HG02678 (cell line): Measurements from ENCODE around the gene KLHL11.
"Not testable (repeated sequence)": the region's sequence is repeated elsewhere in the genome, so short reads cannot be mapped to it uniquely, and the experiment has no call there.

Experiments used
- ATAC-seq: cut with Tn5 transposase; IDR thresholded peaks from one replicate; pipeline ENCODE4 v1.9.1; 2021; ENCODE audit warnings: mild to moderate bottlenecking, moderate library complexity; ENCODE audit not compliant: unreplicated experiment

KLHL11 gene

DNA sequence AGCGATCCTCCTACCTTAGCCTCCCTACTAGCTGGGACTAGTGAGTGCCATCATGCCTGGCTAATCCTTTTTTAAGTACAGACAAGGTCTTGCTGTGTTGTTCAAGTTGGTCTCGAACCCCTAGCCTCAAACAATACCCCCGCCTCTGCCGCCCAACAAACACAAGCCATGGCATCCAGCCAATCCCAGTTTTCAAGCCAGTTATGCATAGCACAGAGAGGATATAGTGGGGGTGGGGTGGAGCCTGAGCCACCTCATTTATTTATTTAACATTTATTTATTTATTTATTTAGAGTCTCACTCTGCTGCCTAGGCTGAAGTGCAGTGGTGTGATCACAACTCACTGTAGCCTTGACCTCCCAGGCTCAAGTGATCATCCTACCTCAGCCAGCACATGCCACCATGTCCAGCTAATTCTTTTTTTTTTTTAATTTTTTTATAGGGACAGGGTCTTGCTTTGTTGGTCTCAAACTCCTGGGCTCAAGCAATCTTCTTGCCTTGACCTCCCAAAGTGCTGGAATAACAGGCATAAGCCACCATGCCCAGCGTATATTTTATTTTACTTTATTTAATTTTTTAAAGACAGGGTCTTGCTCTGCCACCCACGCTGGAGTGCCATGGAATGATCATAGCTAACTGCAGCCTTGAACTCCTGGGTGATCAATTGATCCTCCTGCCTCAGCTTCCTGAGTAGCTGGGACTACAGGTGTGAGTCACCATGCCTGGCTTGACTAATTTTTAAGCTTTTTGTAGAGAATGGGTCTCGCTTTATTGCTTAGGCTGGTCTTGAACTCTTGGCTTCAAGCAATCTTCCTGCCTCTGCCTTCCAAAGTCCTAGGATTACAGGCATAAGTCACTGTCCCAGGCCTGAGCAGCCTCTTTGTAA is 26.2 kb upstream of the KLHL11 start:
- ATAC-seq, result no peak

DNA sequence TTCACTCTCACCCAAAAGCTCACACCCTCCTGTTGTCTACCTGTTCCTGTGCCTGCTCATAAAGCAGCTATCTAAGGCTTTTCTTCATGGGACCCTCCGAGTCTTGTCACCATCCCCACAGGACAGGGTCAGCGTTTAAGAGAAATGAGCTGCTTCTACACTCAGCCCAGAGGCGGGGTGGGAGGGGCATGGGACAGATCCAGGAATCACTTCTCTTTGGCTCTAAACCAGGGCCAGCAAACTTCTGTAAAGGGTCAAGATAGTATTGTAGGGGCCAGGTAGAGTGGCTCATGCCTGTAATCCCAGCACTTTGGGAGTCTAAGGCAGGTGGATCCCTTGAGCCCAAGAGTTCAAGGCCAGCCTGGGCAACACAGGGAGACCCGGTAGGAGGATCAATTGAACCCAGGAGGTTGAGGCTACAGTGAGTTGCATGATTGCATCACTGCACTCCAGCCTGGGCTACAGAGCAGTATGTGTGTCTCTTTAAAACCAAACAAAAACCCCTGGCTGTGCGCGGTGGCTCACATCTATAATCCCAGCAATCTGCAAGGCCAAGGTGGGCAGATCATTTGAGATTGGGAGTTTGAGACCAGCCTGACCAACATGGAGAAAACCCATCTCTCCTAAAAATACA is 23.2 kb upstream of the KLHL11 start:
- ATAC-seq, result no peak

GRCh38 chr17:41885733-41886132 is 20.5 kb upstream of the KLHL11 start:
- ATAC-seq, result no peak

- no peak for ATAC-seq
Observed at GRCh38 chr17:41882756-41883155, 17.5 kb upstream of the KLHL11 start.

- no peak for ATAC-seq
Observed at GRCh38 chr17:41880130-41880529, 14.9 kb upstream of the KLHL11 start.

DNA sequence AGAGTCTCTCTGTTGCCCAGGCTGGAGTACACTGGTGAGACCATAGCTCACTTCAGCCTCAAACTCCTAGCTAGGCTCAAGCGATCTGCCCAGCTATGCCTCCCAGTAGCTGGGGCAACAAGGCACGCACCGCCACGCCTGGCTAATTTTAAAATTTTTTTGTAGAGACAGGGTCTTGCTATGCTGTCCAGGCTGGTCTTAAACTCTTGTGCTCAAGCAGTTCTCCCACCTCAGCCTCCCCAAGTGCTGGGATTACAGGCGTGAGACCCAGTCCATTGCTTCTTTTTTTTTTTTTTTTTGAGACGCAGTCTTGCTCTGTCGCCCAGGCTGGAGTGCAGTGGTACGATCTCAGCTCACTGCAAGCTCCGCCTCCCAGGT is 9.1 kb upstream of the KLHL11 start:
- not testable (repeated sequence) for ATAC-seq

- no peak for ATAC-seq
Observed at GRCh38 chr17:41873559-41874292, 8.5 kb upstream of the KLHL11 start.

DNA sequence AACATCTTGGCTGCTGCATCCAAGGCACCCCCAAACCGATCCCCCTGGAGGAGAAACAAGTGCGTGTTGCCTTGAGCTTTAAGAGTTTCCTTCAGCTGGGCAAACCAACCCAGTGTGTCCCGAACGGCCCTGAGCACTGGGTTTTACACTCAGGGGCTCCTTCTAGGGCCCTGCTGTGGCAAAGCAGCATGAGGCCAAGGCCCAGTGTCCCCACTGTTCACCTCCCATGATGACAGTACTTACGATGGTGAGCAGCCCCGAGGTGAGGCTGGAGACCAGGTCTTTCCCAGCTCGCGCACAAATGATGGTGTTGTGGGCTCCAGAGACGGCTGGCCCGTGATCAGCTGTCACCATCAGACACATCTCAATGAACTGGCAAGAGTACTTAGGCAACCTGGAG is 6.6 kb upstream of the KLHL11 start:
- no peak for ATAC-seq

- ATAC-seq, result no peak
Observed at GRCh38 chr17:41870627-41871026, 5.4 kb upstream of the KLHL11 start.

DNA sequence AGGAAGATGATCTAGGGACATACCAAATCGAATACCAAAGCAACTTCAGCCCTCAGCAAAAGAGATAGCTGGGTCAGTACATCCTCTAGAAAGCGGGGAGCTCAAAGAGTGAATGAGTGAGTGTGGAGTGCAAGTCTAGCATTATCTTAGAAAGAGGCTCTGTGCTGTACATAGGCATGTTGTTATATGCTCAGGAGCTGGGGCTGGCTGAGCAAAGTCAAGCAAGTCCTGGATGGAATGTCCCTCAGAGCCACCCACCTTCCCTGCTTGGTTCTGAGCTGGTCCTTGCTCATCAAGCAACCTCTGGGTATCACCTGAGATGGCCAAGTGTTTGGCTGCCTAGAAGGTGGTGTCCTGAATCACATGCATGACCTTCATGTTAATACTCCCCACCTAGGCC is 4.9 kb upstream of the KLHL11 start:
- ATAC-seq, result no peak

GRCh38 chr17:41869426-41869825 is 4.2 kb upstream of the KLHL11 start:
- ATAC-seq, result no peak

DNA sequence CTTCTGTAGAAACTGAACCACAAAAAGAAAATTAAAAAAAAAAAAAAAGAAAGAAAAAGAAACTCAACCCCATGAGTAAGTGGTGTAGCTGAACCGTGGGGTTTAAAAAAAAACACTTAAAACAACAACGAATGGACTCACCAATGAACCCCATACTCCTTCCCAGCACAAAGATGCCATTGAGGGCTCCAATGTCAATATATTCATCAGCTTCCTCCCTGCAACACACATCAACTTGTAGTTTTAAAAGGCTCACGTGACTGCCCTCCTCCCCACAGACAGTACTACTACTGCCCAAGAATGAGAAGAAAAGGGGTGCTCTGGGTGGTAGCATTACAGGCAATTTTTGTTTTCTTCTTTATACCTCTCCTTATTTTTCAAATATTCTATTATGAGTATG is 3.3 kb upstream of the KLHL11 start:
- no peak for ATAC-seq

DNA sequence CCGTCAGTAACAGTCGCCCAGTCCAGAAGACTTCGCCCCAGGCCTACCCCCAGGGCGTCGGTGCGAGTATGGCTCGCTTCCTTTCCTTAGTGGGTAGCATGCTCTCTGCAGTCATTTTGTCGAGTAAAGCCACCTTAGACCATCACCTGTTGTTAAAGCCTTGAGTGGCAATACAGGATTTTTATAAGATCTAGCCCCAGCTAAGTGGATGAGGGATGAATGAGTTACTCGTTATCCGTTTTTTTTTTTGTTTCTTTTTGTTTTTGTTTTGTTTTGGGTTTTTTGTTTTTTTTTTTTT is 322 bp upstream of the KLHL11 start:
- ATAC-seq, result no peak

DNA sequence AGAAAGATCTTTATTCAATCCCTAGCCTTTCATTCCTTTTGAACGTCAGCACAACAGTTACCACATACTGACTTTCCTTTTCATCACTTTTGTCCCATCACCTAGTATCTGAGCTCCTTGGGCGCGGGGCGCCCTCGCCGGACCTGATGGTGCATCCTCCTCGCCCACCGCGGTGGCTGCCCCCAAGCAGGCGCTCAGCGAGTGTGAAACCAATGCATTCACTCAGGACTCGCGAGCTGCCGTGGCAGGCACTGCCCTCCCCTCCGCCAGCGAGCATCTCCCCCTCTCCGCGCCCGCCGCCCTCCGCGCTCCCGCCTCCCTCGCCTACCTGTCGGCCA is 756 bp downstream of the KLHL11 start:
- peak; percentile 27 for ATAC-seq

DNA sequence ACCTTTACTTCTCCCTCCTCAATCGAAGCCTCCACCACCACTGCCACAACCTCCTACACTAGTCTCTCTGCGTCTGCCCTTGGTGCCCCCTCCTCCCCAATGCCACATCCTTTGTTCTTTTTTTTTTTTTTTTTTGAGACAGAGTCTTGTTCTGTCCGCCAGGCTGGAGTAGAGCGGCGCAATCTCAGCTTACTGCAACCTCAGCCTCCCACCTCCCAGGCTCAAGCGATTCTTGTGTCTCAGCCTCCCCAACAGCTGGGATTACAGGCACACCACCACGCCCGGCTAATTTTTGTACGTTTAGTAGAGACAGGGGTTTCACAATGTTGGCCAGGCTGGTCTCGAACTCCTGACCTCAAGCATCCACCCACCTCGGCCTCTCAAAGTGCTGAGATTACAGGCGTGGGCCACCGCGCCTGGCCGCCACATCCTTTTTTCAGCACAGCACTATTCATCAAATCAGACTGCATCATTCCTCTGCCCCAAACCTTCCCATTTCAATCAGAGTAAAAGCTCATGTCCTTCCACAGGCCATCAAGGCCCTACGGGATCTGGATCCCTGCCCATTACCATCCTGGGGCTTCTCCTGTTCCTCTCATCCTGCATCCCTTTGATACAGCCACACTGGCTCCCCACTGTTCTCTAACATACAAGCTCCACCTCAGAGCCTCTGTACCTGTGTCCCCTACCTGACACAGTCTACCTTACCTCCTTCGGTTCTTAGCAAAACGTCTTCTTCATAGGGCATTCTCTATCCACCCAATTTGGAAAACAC is 2.0 kb downstream of the KLHL11 start:
- ATAC-seq, result no peak

DNA sequence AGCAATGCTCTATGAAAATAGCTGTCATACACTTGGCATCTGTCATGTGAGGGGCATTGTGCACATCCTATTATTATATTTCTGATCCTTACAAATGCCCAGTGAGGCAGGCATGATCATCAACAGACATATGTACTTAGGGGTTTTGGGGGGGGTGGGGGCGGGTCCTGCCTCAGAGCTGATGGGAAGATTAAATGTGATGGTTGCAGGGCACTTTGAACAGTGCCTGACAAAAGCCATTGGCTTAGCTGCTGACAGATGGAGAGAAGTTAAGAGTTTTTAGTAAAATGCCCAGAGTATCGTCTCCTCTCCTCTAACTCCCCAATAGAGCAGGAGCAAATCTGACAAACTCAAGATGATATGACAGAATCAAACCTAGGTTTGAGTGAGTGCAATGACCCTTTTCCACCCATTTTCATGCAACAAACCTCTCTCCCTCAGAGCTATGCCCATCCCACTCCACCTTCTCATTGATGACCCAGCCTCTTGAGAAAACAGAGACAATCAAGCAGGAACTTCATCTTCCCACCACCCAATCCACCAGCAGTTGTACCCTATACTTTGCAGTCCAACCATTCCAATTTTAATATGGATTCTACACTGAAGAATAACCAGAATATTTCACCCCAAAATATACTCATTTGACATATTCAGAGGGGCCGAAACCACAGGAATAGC is 4.8 kb downstream of the KLHL11 start:
- no peak for ATAC-seq

- ATAC-seq, result not testable (repeated sequence)
Observed at GRCh38 chr17:41851382-41851781, 13.8 kb downstream of the KLHL11 start.

- ATAC-seq, result no peak
Observed at GRCh38 chr17:41849251-41849990, 15.8 kb downstream of the KLHL11 start.

- ATAC-seq, result no peak
Observed at GRCh38 chr17:41848788-41849187, 16.4 kb downstream of the KLHL11 start.

- ATAC-seq, result no peak
Observed at GRCh38 chr17:41844971-41845370, 20.3 kb downstream of the KLHL11 start.
